Activated CD4-positive, alpha-beta memory T cell treated with anti-CD3 and anti-CD28 coated beads, Interleukin-2, amount 10 ng/mL, durations not matched to agents 7 days and 5 days (primary cell): ENCODE results near the gene RPRD1B. TPM values are rescaled to one million over a fixed set of nuclear protein-coding genes. Genes with fewer than 3 reads are reported as not detected.

Experiments
- CTCF ChIA-PET: fragments of 350-600 bp; sonication (Branson Sonifier 250); formaldehyde crosslinking; loops from one replicate; lab custom pipeline; 2021; ENCODE audit warnings: antibody characterized with exemption, inconsistent platforms; lab: Charles Lee
- POLR2A ChIA-PET: fragments of 350-600 bp; sonication (Branson Sonifier 250); formaldehyde crosslinking; loops from one replicate; lab custom pipeline; 2021; ENCODE audit warnings: antibody characterized with exemption; lab: Charles Lee
- DNase-seq: peaks from one replicate; pipeline ENCODE4 v3.0.0-alpha.2; 2020
- H3K27ac Mint-ChIP-seq: one replicate; pipeline ENCODE4 v1.8.0; 2021; ENCODE audit warnings: mild to moderate bottlenecking, mixed read lengths
- H3K27me3 Mint-ChIP-seq: one replicate; pipeline ENCODE4 v1.8.0; 2021; ENCODE audit warnings: mixed read lengths
- H3K36me3 Mint-ChIP-seq: one replicate; pipeline ENCODE4 v1.8.0; 2021; ENCODE audit warnings: low read depth, mixed read lengths
- H3K4me1 Mint-ChIP-seq: one replicate; pipeline ENCODE4 v1.8.0; 2021; ENCODE audit warnings: mixed read lengths
- H3K4me3 Mint-ChIP-seq: one replicate; pipeline ENCODE4 v1.8.0; 2021; ENCODE audit warnings: mild to moderate bottlenecking, mixed read lengths
- H3K9me3 Mint-ChIP-seq: one replicate; pipeline ENCODE4 v1.8.0; 2021; ENCODE audit warnings: mixed read lengths
- total RNA-seq, 2 experiments: library from RNA; stranded (reverse); gene quantifications; one replicate each; pipeline ENCODE4 v1.2.3, GENCODE V29; 2021

The RPRD1B gene
- total RNA-seq, 2 experiments from 2014 or later = 27.6 to 33.2 TPM

DNA sequence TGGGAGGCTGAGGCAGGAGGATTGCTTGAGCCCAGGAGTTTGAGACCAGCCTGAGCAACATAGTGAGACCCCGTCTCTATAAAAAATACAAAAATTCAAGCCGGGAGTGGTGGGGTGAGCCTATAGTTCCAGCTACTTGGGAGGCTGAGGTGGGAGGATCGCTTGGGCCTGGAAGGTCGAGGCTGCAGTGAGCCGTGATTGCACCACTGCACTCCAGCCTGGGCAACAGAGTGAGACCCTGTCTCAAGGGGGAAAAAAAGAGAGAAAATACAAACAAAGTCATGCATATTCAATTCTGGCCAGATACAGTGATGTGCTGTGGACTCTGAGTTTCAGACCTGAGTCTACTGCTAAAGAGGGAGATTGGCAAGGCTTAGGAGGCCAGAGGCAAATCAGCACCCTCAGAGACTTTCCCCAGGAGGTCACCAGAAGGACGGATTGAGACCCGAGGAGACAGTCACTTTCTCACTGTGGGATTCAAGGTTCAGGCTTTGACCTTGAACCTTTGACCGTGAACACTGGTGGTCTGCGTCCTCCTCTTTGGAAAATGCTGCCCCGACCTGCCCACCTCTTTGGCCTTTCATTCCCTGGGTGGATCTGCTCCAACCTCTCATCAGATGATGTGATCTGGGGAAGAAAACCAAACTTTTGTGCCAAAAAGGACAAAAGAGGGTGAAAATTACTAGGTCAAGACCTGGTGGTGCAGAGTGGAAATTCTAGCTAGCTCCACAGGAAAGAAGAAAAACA lies 100.3 kb downstream of the RPRD1B start:
- H3K4me3 Mint-ChIP-seq = no peak overlapping the region
- no peaks in the 10 kb centered on the region for H3K27me3 Mint-ChIP-seq
- H3K36me3 Mint-ChIP-seq = no peaks in the 10 kb centered on the region
- CTCF ChIA-PET = no interaction called here
- H3K9me3 Mint-ChIP-seq = no peaks in the 10 kb centered on the region
- no peak overlapping the region for H3K27ac Mint-ChIP-seq
- H3K4me1 Mint-ChIP-seq = peaks cover 12% of the 10 kb centered on the region
- DNase-seq = no peak
- POLR2A ChIA-PET = no interaction called here

DNA sequence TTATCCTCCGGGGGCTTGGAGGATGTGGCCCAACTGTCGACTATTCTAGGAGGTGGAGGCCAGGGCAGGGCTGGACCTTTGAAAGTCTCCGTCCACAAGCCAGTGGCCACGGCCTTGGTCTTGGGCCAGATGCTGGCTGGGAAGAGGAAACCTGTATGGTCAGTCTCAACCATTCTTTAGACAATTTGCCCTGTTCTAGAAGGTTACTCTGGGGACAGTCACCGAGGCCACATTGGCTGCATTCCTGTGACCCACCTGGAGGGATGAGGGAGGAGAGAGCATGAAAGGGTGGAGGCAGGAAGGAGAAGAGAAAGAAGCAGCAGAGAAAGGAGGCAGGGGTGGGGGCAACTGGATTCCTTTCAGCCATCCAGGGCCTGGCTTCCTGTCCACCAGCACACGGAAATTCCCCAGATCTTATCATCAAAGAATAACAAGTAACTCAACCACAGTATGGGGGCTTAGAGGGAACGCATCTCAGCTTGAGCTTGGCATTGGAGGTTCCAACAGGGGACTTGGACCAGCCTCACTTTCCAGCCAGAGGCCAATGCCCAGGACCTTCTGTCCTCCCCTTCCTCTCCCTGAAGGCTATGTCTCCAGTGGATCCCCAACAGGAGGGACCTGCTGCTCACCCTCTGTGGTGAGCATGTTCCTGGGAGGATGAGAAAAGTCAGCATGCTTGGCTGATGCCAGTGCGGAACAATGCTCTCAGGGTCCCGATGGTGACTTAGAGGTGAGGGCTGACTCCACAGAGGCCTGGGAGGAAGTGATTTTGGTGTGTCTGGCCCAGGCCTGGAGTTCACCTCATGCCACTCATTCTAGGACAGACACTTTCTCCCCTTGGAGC lies 101.1 kb downstream of the RPRD1B start:
- DNase-seq = no peak
- H3K27me3 Mint-ChIP-seq = no peaks in the 10 kb centered on the region
- ChIA-PET POLR2A (no interaction called here), CTCF (no interaction called here)
- no peak overlapping the region for H3K27ac Mint-ChIP-seq
- H3K36me3 Mint-ChIP-seq = no peaks in the 10 kb centered on the region
- H3K4me1 Mint-ChIP-seq = peaks cover 12% of the 10 kb centered on the region
- H3K4me3 Mint-ChIP-seq = no peak overlapping the region
- H3K9me3 Mint-ChIP-seq = no peaks in the 10 kb centered on the region

DNA sequence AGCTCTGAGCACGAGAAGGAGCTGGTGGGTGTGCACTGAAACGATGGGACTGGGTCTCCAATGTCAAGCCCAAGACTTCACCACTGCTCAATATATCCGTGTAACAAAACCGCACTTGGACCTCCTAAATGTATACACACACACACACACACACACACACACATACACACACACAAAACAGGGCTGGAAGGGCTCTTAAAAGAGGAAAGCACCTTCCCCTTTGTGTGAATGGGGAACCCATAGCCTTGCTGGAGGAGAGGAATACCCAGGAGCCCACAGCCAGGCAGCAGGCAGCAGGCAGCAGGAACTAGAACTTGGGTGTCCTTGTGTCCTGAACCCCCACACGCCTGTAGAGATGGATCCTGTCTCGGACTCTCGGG lies 101.7 kb downstream of the RPRD1B start:
- POLR2A ChIA-PET = no interaction called here
- no peaks in the 10 kb centered on the region for H3K9me3 Mint-ChIP-seq
- no peak overlapping the region for H3K4me3 Mint-ChIP-seq
- no peaks in the 10 kb centered on the region for H3K36me3 Mint-ChIP-seq
- H3K4me1 Mint-ChIP-seq = peaks cover 12% of the 10 kb centered on the region
- no peaks in the 10 kb centered on the region for H3K27me3 Mint-ChIP-seq
- no peak for DNase-seq
- CTCF ChIA-PET = interaction anchor here (0.6 kb wide), 1 partner anchor 76 kb away, joined by 3 read pairs; no protein-coding TSS in a partner anchor
- no peak overlapping the region for H3K27ac Mint-ChIP-seq

DNA sequence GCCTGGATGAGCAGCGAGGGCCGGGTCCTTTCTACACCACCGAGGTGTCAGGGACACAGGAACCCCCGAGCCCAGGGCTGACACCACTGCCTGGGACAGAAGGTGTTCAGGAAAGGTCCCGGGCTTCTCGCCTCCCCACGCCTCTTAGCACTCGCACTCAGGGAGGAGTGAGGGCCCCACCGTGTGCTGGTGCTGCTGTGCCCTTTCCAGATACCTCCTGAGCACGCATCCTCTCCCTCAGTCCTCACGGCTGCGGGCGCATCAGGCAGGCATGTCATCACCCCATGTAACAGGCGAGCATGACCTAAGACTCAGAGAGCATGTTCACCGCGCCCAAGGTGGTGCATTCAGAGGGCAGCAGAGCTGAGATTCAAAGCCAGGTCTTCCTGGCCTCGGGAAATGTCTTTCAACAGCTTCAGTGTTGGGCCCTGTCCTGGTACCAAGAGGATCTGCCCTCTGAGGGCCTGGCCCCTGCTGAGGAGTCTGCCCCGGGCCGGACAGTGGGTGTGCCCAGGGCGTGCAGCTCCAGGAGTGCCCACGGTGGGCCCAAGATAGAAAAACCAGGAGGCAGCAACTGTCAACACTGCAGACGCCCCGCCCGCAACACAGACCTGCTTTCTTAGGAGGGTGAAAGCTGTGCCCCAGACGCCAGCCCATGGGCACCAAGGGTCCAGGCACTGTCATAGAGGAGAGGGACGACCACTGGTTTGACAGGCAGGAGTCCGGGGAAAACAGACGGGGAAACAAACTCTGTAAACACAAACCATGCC lies 102.3 kb downstream of the RPRD1B start:
- Mint-ChIP-seq H3K9me3 (no peaks in the 10 kb centered on the region), H3K4me1 (peaks cover 12% of the 10 kb centered on the region), H3K27ac (no peak overlapping the region), H3K4me3 (no peak overlapping the region), H3K27me3 (no peaks in the 10 kb centered on the region), H3K36me3 (no peaks in the 10 kb centered on the region)
- ChIA-PET POLR2A (no interaction called here), CTCF (interaction anchor here (0.6 to 1.1 kb wide), 2 partner anchors 8 to 77 kb away, joined by 3 read pairs; no protein-coding TSS in a partner anchor)
- no peak for DNase-seq

DNA sequence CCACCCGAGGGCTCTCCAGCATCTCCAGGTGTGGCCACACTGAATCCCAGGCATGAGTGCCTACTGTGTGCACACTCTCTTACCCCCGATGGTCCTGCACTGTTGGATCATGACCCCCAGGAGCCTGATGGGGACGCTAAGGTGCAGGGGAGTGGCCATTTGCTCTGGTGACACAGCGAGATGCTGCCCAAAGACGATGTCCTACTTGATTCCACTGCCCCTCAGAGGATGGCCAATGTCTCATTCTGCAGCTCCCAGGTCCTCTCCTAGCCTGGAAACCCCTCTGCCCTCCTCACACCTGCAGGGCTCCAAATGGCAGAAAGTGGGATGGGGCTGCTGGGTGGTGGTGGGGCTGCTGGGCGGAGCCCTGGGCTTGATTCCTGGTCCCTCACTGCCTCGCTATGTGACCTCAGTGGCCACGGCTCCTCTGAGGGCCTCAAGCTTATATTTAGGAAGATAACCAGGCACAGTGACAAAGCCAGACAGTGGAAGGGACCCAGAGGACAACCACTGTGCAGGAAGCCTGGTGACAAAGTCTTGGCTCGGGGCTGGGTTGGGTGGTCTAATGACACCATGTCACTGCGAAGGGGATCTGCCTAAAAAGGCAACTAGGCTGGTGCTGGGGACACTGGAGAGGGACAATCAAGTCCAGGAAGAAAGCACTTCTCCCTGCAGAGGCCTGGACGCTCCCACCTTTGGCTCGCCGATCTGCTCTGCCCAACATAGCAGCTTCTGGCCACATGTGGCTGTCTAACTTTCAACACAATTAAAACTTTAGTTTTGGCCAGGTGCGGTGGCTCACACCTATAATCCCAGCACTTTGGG lies 103.1 kb downstream of the RPRD1B start:
- ChIA-PET POLR2A (no interaction called here), CTCF (interaction anchor here (1.1 kb wide), 1 partner anchor 8 kb away, joined by 3 read pairs; no protein-coding TSS in a partner anchor)
- Mint-ChIP-seq H3K27me3 (no peaks in the 10 kb centered on the region), H3K4me1 (peaks cover 12% of the 10 kb centered on the region), H3K36me3 (no peaks in the 10 kb centered on the region), H3K9me3 (no peaks in the 10 kb centered on the region), H3K4me3 (no peak overlapping the region), H3K27ac (no peak overlapping the region)
- no peak for DNase-seq

DNA sequence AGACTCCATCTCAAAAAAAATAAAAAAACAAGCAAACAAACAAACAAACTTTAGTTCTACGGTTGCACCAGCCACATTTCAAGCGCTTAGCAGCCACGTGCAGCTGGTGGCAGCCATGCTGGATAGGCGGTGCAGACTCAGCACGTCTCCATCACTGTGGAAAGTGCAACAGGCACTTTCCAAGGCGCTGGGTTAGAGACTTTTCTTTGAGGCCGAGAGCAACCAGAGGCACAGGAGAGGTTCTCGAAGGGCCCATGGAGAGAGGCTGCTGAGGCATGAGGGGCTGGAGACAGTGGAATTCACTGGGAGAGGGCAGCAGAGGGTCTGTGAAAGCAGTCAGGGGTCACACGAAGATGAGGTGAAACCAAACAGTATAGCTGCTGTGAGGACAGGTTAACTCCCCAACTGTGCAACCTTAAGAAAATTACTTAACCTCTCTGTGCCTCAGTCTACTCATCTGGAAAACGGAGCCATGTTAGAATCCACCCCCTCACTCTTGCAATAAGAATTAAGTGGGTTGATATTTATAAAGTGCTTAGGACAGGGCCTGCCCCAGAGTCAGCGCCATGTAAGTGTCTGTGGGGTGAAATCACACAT lies 104.0 kb downstream of the RPRD1B start:
- H3K9me3 Mint-ChIP-seq = no peaks in the 10 kb centered on the region
- POLR2A ChIA-PET = no interaction called here

DNA sequence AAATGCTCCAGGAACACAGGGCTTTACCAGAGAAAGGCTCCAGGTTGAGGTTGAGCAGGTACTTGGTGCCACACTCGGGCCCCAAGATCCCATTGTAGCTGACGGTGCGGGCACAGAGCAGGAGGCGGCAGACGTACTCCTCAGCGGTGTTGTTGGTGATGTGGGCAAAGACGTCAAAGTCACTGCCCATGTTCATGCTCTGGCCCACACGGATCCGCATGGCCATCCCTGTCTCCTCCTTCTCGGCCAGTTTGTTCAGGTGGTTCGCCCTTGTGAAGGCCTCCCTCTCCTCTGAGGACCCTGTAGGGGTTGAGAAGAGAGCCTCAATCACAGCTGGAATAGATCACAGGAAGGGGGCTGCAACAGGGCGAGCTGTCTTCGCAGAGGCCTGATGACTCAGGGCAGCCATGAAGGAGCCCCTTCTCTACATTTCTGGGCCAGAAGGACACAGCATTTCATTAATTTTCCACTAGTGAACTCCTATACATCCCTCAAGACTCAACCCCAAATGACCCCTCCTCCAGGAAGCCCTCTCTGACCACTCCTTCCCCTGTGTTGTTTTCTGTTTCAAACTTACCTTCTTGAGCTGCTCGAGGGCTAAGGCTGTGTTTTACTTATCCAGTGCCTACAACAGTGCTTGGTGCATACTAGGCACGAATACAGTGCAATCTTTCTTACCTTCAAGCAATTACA lies 104.7 kb downstream of the RPRD1B start:
- H3K4me1 Mint-ChIP-seq = peaks cover 12% of the 10 kb centered on the region
- H3K36me3 Mint-ChIP-seq = no peaks in the 10 kb centered on the region
- H3K27me3 Mint-ChIP-seq = no peaks in the 10 kb centered on the region
- POLR2A ChIA-PET = no interaction called here
- H3K9me3 Mint-ChIP-seq = no peaks in the 10 kb centered on the region
- DNase-seq = no peak
- CTCF ChIA-PET = no interaction called here
- no peak overlapping the region for H3K27ac Mint-ChIP-seq
- H3K4me3 Mint-ChIP-seq = no peak overlapping the region

More for the DNA sequence above, 104.0 kb downstream of the RPRD1B start:
- no peak overlapping the region for H3K27ac Mint-ChIP-seq
- peaks cover 12% of the 10 kb centered on the region for H3K4me1 Mint-ChIP-seq
- no peak overlapping the region for H3K4me3 Mint-ChIP-seq
- no peak for DNase-seq
- no peaks in the 10 kb centered on the region for H3K36me3 Mint-ChIP-seq
- H3K27me3 Mint-ChIP-seq = no peaks in the 10 kb centered on the region
- CTCF ChIA-PET = no interaction called here

DNA sequence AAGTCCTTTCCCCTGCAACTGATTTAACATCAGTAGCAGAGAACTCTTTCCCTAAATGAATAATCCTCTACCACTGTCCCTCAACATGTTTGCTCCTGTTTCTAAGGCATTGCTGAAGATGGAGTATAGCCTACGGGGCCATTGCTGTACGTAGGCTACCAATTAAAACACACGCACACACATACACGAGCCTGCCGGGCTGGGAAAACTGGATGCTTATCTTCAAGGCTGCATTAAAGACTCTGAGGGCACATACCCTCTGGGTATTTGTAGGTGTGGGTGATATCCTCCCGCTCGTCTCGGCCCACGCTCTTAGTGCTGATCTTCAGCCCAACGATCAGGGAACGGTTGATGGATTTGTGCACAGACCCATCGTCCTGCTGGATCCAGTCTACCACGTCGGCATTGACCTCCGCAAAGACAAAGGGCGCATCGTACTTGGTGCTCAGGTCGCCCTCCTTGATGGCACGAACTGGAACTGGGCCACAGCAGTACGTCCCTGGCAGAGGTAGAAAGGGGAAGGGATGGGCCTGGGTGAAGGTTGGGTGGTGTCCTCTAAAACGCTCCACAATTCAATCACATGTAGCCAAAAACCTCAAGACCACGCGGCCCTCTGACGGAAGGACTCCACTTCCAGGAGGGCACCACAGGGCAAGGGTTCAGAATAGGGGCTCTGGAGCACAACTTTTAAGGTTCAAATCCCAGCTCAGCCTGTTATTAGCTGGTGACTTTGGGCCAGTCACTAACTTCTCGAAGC lies 105.8 kb downstream of the RPRD1B start:
- CTCF ChIA-PET = no interaction called here
- H3K27ac Mint-ChIP-seq = no peak overlapping the region
- no peaks in the 10 kb centered on the region for H3K36me3 Mint-ChIP-seq

DNA sequence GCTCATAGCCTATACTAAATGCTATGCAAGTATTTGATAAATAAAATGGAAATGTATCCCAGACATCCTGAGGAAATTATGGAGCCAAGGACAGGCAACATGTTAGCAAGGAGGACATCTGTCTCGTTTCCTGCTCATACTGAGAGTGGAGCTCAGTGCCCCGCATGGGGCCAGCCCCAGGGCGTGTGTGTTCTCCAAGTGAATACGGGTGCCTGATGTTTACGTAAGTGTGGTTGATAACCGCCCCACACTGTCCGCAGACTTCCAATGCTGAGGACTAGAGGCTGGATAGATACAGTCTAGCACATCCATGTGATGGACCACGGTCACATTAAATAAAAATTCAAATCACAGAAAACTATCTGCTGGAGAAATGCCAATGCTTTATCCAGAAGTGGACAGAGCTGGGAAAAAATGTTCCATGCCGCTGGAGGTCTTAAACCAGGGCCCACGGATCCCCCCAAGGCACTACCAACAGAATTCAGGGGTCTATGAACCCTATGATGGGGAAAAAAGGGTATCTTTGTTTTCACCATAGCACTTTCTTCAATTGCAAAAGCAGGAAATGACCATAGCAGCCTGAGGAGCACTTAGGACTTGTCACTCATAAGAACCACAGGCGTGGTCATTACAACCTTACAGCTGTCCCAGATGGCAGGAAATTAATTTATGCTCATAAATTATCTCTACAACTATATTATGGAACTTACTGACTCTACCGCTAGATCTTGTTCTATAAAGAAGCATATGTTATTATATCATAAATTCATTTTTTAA lies 106.6 kb downstream of the RPRD1B start:
- Mint-ChIP-seq H3K9me3 (no peaks in the 10 kb centered on the region), H3K4me3 (no peak overlapping the region), H3K36me3 (no peaks in the 10 kb centered on the region), H3K27ac (no peak overlapping the region), H3K4me1 (no peaks in the 10 kb centered on the region), H3K27me3 (no peaks in the 10 kb centered on the region)
- DNase-seq = no peak
- POLR2A ChIA-PET = no interaction called here
- CTCF ChIA-PET = no interaction called here

More for the DNA sequence above, 105.8 kb downstream of the RPRD1B start:
- H3K4me3 Mint-ChIP-seq = no peak overlapping the region
- no peaks in the 10 kb centered on the region for H3K27me3 Mint-ChIP-seq
- no peaks in the 10 kb centered on the region for H3K9me3 Mint-ChIP-seq
- no peak for DNase-seq
- POLR2A ChIA-PET = no interaction called here
- H3K4me1 Mint-ChIP-seq = peaks cover 6% of the 10 kb centered on the region

DNA sequence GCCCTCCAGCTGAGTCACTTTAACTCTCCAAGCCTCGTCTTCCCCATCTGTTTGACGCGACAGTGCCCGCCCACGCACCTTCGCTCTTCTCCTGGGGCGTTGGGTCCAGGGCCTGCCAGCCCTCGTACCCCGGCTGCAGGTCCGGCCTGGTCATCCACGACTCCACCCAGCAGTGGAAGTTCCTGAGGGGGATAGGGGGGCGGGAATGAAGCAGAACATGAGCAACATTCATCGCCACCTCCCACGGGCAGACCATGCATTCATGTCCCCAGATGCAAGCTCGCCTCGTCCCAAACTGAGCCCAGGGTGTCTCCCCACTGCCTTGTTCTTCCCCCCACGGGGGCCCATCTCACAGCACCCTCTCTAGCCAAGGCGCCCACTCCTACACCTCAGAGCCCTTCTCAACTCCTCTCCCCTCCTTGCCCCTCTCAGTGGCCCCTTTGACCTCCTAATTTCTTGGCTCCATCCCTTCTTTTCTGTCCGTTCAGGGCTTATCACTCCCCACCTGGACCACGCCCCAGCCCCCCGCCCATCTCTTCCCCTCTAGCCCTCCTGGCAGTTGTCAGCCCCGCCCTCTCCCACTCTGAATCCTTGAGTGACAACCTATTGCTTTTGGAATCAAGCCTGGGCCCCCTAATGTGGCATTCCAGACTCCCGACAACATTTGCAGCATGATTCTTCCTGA lies 107.8 kb downstream of the RPRD1B start:
- DNase-seq = no peak
- Mint-ChIP-seq H3K9me3 (no peaks in the 10 kb centered on the region), H3K36me3 (no peaks in the 10 kb centered on the region), H3K27me3 (no peaks in the 10 kb centered on the region), H3K4me1 (no peaks in the 10 kb centered on the region), H3K4me3 (no peak overlapping the region), H3K27ac (no peak overlapping the region)
- ChIA-PET CTCF (no interaction called here), POLR2A (no interaction called here)
